ENCODE measurements around the gene KLK11.

KLK11 gene

DNA sequence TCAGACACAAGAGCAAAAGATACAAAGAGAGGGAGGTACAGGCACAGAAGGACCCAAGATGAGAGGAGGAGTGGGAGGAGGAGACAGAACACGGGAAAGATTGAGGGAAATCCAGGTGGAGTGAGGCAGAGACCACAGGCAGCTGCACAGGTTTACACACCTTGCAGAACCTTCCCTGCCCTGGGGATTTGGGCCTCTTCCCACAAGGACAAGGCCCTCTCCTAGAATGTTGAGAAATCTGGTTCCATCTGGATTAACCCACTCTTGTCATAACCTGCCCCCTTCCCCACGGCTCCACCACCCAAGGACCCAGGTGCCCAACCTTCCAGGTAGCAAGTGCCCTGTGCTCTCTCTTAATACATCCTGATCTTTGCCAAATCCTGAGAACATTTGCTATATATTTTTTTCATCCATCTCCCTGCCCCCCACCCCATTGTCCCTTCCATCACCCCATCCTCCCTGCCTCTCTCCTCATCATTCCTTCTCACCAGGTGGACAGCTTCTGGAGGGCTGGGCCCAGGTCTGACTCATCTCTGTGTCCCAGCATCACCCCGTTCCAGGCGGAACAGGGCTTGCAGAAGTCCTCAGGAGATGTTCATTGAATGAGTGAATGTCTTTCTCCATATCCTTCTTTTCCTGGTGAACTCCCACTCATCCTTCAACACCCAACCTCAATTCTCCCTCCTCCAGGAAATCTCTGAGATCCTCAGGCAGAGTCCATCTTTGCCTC lies 16.2 kb downstream of the KLK11 start:
- no peak for DNase-seq (ENCODE audit: low read depth, low spot score)
- TF ChIP-seq, protein P1, sequence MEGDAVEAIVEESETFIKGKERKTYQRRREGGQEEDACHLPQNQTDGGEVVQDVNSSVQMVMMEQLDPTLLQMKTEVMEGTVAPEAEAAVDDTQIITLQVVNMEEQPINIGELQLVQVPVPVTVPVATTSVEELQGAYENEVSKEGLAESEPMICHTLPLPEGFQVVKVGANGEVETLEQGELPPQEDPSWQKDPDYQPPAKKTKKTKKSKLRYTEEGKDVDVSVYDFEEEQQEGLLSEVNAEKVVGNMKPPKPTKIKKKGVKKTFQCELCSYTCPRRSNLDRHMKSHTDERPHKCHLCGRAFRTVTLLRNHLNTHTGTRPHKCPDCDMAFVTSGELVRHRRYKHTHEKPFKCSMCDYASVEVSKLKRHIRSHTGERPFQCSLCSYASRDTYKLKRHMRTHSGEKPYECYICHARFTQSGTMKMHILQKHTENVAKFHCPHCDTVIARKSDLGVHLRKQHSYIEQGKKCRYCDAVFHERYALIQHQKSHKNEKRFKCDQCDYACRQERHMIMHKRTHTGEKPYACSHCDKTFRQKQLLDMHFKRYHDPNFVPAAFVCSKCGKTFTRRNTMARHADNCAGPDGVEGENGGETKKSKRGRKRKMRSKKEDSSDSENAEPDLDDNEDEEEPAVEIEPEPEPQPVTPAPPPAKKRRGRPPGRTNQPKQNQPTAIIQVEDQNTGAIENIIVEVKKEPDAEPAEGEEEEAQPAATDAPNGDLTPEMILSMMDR (IDR thresholded peaks at IDR 0.05; ENCODE audit: low read depth, low read length) = no peak
- in situ Hi-C loops (cut with HindIII; ENCODE audit: low sequenced_read_pairs) = no loop called here
- no peak overlapping the region for H3K4me3 ChIP-seq (ENCODE audit: low read depth, low read length)

- TF ChIP-seq, protein P1 (IDR thresholded peaks at IDR 0.05; ENCODE audit: low read depth, low read length) = no peak
- in situ Hi-C loops (cut with HindIII; ENCODE audit: low sequenced_read_pairs) = no loop called here
- H3K4me3 ChIP-seq (ENCODE audit: low read depth, low read length) = no peak overlapping the region
- DNase-seq (ENCODE audit: low read depth, low spot score) = no peak
Measured at GRCh38 chr19:51009061-51009891, 17.1 kb downstream of the KLK11 start.

DNA sequence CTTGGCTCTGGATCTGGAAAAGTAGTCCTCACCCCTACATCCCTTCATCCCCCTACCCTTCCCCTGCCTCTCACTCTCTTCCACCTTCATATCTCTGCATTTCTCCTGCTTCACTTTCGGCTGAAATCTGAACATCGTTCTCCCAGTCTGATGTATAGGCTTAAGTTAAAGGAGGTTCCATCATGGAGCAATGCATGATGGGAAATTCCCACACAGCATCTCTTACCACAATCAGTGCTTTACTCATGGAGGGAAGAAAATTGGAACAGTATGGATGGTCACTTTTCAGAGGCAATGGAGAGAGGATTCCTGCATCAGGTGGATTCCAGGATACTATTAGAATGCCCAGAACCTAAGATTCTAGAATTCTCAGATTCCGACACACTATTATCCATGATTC lies 18.9 kb downstream of the KLK11 start:
- in situ Hi-C loops (cut with HindIII; ENCODE audit: low sequenced_read_pairs) = no loop called here
- TF ChIP-seq, protein P1 (IDR thresholded peaks at IDR 0.05; ENCODE audit: low read depth, low read length) = no peak
- H3K4me3 ChIP-seq (ENCODE audit: low read depth, low read length) = no peak overlapping the region
- DNase-seq (ENCODE audit: low read depth, low spot score) = no peak

DNA sequence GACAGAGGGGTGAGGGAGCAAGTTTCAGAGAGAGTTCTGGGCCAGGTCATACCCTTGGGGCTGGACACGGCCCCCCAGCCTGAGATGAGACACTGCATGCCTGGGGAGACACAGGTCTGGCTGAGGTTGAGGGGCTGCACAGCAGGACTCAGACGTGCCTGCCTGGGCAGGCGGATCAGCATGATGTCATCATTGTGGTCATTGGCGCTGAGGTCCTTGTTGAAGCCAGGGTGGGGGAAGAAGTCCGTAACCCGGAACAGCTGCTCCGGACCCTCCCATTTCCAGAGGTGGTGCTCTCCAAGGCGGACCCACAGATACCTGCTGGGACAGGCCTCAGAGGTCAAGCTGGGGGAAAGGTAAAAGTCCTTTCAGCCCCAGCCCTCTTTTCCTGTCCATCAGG lies 20.0 kb downstream of the KLK11 start:
- in situ Hi-C loops (cut with HindIII; ENCODE audit: low sequenced_read_pairs) = no loop called here
- TF ChIP-seq, protein P1 (IDR thresholded peaks at IDR 0.05; ENCODE audit: low read depth, low read length) = no peak
- no peak for DNase-seq (ENCODE audit: low read depth, low spot score)
- H3K4me3 ChIP-seq (ENCODE audit: low read depth, low read length) = no peak overlapping the region

DNA sequence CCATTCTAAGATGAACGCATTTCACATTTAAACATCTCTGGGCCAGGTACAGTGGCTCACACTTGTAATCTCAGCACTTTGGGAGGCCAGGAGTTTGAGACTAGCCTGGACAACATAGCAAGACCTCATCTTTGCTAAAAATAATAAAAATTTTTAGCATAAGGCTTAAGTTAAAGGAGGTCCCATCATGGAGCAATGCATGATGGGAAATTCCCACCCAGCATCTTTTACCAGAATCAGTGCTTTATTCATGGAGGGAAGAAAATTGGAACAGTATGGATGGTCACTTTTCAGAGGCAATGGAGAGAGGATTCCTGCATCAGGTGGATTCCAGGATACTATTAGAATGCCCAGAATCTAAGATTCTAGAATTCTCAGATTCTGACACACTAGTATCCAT lies 21.2 kb downstream of the KLK11 start:
- H3K4me3 ChIP-seq (ENCODE audit: low read depth, low read length) = no peak overlapping the region
- DNase-seq (ENCODE audit: low read depth, low spot score) = no peak
- in situ Hi-C loops (cut with HindIII; ENCODE audit: low sequenced_read_pairs) = no loop called here
- TF ChIP-seq, protein P1 (IDR thresholded peaks at IDR 0.05; ENCODE audit: low read depth, low read length) = no peak

DNA sequence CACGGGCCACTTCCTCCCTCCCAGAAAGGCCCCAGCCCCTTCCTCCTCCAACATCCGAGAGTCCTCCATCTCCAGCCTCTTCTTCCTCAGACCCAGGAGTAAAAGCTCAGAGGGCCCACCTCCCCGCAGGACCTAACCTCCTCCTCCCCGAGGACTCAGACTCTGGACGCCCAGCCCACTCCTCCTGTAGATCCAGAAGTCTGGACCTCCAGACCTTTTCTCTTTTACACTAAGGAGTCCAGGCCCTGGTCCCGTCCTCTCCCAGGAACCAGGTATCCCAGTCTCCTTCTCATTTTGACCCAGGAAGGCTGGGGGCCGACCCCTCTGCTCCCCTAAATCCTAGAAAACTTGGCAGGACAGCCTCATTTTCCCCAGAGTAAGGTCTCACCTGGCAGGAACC lies 23.1 kb downstream of the KLK11 start:
- no peak for DNase-seq (ENCODE audit: low read depth, low spot score)
- in situ Hi-C loops (cut with HindIII; ENCODE audit: low sequenced_read_pairs) = no loop called here
- TF ChIP-seq, protein P1 (IDR thresholded peaks at IDR 0.05; ENCODE audit: low read depth, low read length) = no peak
- no peak overlapping the region for H3K4me3 ChIP-seq (ENCODE audit: low read depth, low read length)
